Measurements from ENCODE around the gene GALNTL6. TPM values are rescaled to one million over a fixed set of nuclear protein-coding genes. Genes with fewer than 3 reads are reported as not detected.

The GALNTL6 gene
- total and polyA plus RNA-seq, 2 donors (not counting 1 experiment from before 2014, with no cell fraction given), result 0.99 to 1.1 TPM

- Mint-ChIP-seq H3K4me1 (no peaks in the 10 kb centered on the region), H3K27ac (no peak overlapping the region), H3K4me3 (no peak overlapping the region), H3K27me3 (peaks cover 3% of the 10 kb centered on the region), H3K9me3 (ENCODE audit: insufficient read depth) (no peaks in the 10 kb centered on the region)
- intact Hi-C loops (cut with micrococcal nuclease), result no loop called here
- H3K27me3 ChIP-seq (replicated peaks in 1 of 4; ENCODE audit: control extremely low read depth in 1 of 4, control insufficient read depth in 3 of 4, insufficient read depth in 4 of 4, low read length in 3 of 4), result no peaks in the 10 kb centered on the region
- ChIA-PET POLR2A (no interaction called here), CTCF (interaction anchor here (2.1 kb wide), 1 partner anchor 10 kb away, joined by 5 read pairs; no protein-coding TSS in a partner anchor)
- no peaks in the 10 kb centered on the region for H3K4me1 ChIP-seq (ENCODE audit: control insufficient read depth in 2 of 2, insufficient read depth in 2 of 2, low read length in 2 of 2)
- H3K79me2 ChIP-seq (ENCODE audit: control insufficient read depth, insufficient read depth, low read length), result no peaks in the 10 kb centered on the region
- no CpG with 5 or more reads among the region's 3 CpGs for WGBS (ENCODE audit: insufficient coverage)
- H3K4me3 ChIP-seq (ENCODE audit: control extremely low read depth in 1 of 5, extremely low read depth in 1 of 5, insufficient read depth in 1 of 5, low read depth in 2 of 5, low read length in 4 of 5), result no peak overlapping the region
- DNase-seq (no peak), ATAC-seq (ENCODE audit: low read depth) (no peak)
- TF ChIP-seq EZH2 (IDR thresholded peaks at IDR 0.05; ENCODE audit: borderline replicate concordance, insufficient read depth, low read depth, low read length, poor library complexity, severe bottlenecking) (no peak), CTCF (IDR thresholded peaks at IDR 0.05) (no peak)
- no peak overlapping the region for H3K9ac ChIP-seq (ENCODE audit: low read length)
- peaks cover 0 to 4% (median 0%) of the 10 kb centered on the region in 3 donors for H3K9me3 ChIP-seq (ENCODE audit: control extremely low read depth in 1 of 3, control insufficient read depth in 2 of 3, insufficient read depth in 1 of 3, low read length in 2 of 3)
- H4K20me1 ChIP-seq (ENCODE audit: control insufficient read depth, insufficient read depth, low read length, poor library complexity, severe bottlenecking), result no peaks in the 10 kb centered on the region
- no peak overlapping the region for H3K4me2 ChIP-seq (replicated peaks; ENCODE audit: low read depth, low read length, poor library complexity, severe bottlenecking)
- no peak overlapping the region for H2AFZ ChIP-seq (ENCODE audit: insufficient read depth, low read depth, low read length, poor library complexity, severe bottlenecking)
- H3K36me3 ChIP-seq (replicated peaks in 1 of 2; ENCODE audit: control extremely low read depth in 1 of 2, control insufficient read depth in 1 of 2, extremely low read depth in 1 of 2, insufficient read depth in 2 of 2, low read length in 1 of 2), result no peaks in the 10 kb centered on the region
- no peak overlapping the region for H3K27ac ChIP-seq (ENCODE audit: low read length in 2 of 2)
These were observed 1023.5 kb downstream of the GALNTL6 start for GRCh38 chr4:172836661-172837060.

- no peaks in the 10 kb centered on the region for H3K9me3 Mint-ChIP-seq (ENCODE audit: insufficient read depth)
- no peaks in the 10 kb centered on the region for H3K79me2 ChIP-seq (ENCODE audit: control insufficient read depth, insufficient read depth, low read length)
- no peaks in the 10 kb centered on the region for H3K4me1 ChIP-seq (ENCODE audit: control insufficient read depth in 2 of 2, insufficient read depth in 2 of 2, low read length in 2 of 2)
- TF ChIP-seq CTCF (IDR thresholded peaks at IDR 0.05), result no peak
- no peak for TF ChIP-seq EZH2 (IDR thresholded peaks at IDR 0.05; ENCODE audit: borderline replicate concordance, insufficient read depth, low read depth, low read length, poor library complexity, severe bottlenecking)
- no peak overlapping the region for H2AFZ ChIP-seq (ENCODE audit: insufficient read depth, low read depth, low read length, poor library complexity, severe bottlenecking)
- POLR2A ChIA-PET, result no interaction called here
- no peaks in the 10 kb centered on the region for H3K27me3 ChIP-seq (replicated peaks in 1 of 4; ENCODE audit: control extremely low read depth in 1 of 4, control insufficient read depth in 3 of 4, insufficient read depth in 4 of 4, low read length in 3 of 4)
- no peaks in the 10 kb centered on the region for H3K4me1 Mint-ChIP-seq
- intact Hi-C loops (cut with micrococcal nuclease), result no loop called here
- no peak overlapping the region for H3K4me3 ChIP-seq (ENCODE audit: control extremely low read depth in 1 of 5, extremely low read depth in 1 of 5, insufficient read depth in 1 of 5, low read depth in 2 of 5, low read length in 4 of 5)
- no peak overlapping the region for H3K27ac ChIP-seq (ENCODE audit: low read length in 2 of 2)
- no peaks in the 10 kb centered on the region for H4K20me1 ChIP-seq (ENCODE audit: control insufficient read depth, insufficient read depth, low read length, poor library complexity, severe bottlenecking)
- ATAC-seq (ENCODE audit: low read depth) (no peak), DNase-seq (no peak)
- H3K4me2 ChIP-seq (replicated peaks; ENCODE audit: low read depth, low read length, poor library complexity, severe bottlenecking), result no peak overlapping the region
- 86% methylated on average over 4 of the region's 6 CpGs for WGBS (ENCODE audit: insufficient coverage)
- no peak overlapping the region for H3K9ac ChIP-seq (ENCODE audit: low read length)
- no peak overlapping the region for H3K4me3 Mint-ChIP-seq
- H3K27me3 Mint-ChIP-seq, result peaks cover 3% of the 10 kb centered on the region
- no peak overlapping the region for H3K27ac Mint-ChIP-seq
- no peaks in the 10 kb centered on the region for H3K36me3 ChIP-seq (replicated peaks in 1 of 2; ENCODE audit: control extremely low read depth in 1 of 2, control insufficient read depth in 1 of 2, extremely low read depth in 1 of 2, insufficient read depth in 2 of 2, low read length in 1 of 2)
- peaks cover 0 to 4% (median 0%) of the 10 kb centered on the region in 3 donors for H3K9me3 ChIP-seq (ENCODE audit: control extremely low read depth in 1 of 3, control insufficient read depth in 2 of 3, insufficient read depth in 1 of 3, low read length in 2 of 3)
- CTCF ChIA-PET, result no interaction called here
These were observed 1024.9 kb downstream of the GALNTL6 start for GRCh38 chr4:172838111-172838510.
